Activated CD8-positive, alpha-beta memory T cell treated with anti-CD3 and anti-CD28 coated beads, Interleukin-2, amount 50 U/mL, for 1 hour (primary cell): ENCODE measurements around the gene ZBTB2.
"Not testable (repeated sequence)": the region's sequence is repeated elsewhere in the genome, so short reads cannot be mapped to it uniquely, and the experiment has no call there.

ENCODE experiments used
- DNase-seq: peaks from one replicate; pipeline ENCODE4 v3.0.0-alpha.2; 2020; ENCODE audit errors: extremely low read depth

Gene ZBTB2

DNA sequence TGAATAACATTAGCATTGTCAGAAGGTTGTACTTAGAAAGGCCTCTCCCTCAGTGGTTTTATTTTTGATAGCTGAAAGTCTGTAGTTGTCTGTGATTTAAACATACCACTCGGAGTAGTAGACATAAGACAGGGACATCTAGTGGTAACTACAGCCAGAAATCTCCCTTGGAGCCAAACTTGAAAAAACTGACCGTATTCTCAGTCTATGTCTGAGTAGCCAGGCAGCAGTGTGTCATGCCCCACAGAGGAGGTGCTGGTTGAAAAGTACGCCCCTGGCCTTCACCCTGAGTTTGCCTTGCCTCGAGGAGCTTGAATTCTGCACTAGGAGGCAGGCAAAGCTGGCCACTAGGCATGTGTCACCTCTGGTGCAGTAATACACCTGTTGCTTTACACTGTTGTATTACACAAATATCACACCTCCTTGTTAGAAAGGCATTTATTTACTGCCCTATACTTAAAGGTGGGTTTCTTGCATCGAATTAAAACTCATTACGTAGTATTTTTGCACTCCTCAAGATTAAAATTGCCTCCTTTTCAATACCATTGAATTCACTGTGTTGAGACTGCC is 20.8 kb downstream of the ZBTB2 start:
- DNase-seq = no peak

DNA sequence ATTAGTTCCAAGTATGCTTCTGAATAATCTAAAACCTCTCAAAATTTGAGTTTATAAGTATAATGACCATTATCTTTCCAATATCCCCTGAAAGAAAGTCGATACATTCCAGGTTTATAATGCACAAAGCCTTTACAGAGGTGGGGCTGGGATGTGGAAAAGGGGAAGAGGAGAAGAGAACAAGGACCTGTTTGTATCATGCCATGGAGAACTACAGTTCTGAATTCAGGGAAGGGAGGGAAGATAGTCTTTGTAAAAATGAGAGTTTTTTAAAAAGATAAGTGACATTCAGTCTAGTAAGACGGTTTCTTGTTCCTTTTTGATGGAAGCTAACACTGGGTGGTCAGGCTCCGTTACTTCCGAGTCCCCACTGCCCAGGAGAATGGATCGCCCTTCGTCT is 26.1 kb downstream of the ZBTB2 start:
- no peak for DNase-seq

- no peak for DNase-seq
Measured at GRCh38 chr6:151359486-151359885, 31.9 kb downstream of the ZBTB2 start.

DNA sequence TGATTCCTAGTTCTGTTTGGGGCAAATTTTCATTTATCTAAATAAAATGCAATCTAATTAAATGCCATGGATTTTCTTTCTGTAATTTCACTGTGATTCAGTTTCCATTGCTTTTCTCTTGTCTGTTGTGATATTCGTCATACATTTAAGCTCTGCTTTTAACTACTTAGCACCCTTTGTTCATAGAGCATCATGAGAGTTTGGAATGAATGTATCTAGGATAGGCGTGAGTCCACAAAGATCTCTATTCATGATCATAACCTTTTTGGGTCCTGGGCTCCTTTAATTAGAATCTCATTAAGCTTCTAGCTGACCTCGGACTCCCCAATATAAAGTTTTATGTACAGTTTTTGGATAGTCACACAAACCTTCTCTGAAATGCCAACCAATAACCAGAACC is 32.9 kb downstream of the ZBTB2 start:
- DNase-seq = no peak

DNA sequence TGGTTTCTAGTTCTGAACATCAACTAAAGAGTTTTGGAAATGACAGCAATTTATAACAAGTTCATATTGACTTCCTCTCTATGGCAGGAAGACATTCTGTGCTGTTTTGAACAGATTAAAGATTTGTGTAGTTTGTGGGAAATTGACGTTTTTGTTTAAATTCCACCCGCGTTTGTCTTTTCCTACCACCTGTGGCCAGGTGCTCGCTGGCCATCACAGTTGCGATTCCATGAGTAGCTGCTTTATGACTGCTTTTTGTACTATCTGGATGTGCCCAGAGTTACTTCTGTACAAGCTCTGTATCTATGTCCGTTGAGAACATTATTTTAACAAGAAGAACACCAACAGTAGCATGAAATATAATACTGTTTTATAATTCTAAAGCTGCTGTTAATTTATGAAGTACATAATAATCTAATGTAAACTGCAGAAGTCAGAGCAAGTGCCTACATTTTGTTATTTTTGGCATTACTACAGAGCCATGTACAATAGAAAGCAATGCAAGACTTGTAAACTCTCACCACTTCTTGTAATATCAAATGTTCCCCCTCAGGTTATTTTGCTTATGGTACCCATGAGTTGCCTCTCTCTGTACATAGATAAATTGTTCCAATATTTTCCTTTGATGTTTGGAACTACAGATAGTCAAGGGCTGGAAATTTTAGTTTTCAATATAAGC is 33.5 kb downstream of the ZBTB2 start:
- no peak for DNase-seq

GRCh38 chr6:151356983-151357382 is 34.4 kb downstream of the ZBTB2 start:
- not testable (repeated sequence) for DNase-seq

DNA sequence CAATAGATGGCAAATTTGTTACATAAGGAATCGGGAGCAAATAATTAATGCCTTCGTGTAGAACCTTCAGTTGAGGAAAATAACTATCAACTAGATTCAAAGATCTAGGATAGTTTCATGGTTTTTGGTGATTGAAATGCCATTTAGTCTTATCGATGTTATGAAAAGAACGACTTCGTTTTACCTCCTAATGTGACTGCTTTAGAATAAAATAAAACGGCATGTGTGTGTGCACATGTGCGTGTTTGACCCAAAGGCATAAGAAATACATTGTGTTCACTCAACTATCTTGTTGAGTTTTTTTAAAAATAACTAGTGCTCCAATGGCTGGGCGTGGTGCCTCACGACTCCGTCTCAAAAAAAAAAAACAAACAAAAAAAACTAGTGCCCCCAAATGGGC is 37.6 kb downstream of the ZBTB2 start:
- no peak for DNase-seq

DNA sequence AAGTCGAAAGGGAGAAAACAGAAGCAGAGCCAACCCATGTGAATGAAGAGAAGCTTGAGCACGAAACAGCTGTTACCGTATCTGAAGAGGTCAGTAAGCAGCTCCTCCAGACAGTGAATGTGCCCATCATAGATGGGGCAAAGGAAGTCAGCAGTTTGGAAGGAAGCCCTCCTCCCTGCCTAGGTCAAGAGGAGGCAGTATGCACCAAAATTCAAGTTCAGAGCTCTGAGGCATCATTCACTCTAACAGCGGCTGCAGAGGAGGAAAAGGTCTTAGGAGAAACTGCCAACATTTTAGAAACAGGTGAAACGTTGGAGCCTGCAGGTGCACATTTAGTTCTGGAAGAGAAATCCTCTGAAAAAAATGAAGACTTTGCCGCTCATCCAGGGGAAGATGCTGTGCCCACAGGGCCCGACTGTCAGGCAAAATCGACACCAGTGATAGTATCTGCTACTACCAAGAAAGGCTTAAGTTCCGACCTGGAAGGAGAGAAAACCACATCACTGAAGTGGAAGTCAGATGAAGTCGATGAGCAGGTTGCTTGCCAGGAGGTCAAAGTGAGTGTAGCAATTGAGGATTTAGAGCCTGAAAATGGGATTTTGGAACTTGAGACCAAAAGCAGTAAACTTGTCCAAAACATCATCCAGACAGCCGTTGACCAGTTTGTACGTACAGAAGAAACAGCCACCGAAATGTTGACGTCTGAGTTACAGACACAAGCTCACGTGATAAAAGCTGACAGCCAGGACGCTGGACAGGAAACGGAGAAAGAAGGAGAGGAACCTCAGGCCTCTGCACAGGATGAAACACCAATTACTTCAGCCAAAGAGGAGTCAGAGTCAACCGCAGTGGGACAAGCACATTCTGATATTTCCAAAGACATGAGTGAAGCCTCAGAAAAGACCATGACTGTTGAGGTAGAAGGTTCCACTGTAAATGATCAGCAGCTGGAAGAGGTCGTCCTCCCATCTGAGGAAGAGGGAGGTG is 38.7 kb downstream of the ZBTB2 start:
- DNase-seq = no peak

GRCh38 chr6:151351731-151352130 is 39.6 kb downstream of the ZBTB2 start:
- no peak for DNase-seq

DNA sequence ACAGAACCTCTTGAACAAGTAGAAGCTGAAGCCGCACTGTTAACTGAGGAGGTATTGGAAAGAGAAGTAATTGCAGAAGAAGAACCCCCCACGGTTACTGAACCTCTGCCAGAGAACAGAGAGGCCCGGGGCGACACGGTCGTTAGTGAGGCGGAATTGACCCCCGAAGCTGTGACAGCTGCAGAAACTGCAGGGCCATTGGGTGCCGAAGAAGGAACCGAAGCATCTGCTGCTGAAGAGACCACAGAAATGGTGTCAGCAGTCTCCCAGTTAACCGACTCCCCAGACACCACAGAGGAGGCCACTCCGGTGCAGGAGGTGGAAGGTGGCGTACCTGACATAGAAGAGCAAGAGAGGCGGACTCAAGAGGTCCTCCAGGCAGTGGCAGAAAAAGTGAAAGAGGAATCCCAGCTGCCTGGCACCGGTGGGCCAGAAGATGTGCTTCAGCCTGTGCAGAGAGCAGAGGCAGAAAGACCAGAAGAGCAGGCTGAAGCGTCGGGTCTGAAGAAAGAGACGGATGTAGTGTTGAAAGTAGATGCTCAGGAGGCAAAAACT is 40.1 kb downstream of the ZBTB2 start:
- no peak for DNase-seq

DNA sequence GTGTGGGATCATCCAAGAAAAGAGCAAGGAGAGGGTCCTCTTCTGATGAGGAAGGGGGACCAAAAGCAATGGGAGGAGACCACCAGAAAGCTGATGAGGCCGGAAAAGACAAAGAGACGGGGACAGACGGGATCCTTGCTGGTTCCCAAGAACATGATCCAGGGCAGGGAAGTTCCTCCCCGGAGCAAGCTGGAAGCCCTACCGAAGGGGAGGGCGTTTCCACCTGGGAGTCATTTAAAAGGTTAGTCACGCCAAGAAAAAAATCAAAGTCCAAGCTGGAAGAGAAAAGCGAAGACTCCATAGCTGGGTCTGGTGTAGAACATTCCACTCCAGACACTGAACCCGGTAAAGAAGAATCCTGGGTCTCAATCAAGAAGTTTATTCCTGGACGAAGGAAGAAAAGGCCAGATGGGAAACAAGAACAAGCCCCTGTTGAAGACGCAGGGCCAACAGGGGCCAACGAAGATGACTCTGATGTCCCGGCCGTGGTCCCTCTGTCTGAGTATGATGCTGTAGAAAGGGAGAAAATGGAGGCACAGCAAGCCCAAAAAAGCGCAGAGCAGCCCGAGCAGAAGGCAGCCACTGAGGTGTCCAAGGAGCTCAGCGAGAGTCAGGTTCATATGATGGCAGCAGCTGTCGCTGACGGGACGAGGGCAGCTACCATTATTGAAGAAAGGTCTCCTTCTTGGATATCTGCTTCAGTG is 40.8 kb downstream of the ZBTB2 start:
- DNase-seq = no peak

DNA sequence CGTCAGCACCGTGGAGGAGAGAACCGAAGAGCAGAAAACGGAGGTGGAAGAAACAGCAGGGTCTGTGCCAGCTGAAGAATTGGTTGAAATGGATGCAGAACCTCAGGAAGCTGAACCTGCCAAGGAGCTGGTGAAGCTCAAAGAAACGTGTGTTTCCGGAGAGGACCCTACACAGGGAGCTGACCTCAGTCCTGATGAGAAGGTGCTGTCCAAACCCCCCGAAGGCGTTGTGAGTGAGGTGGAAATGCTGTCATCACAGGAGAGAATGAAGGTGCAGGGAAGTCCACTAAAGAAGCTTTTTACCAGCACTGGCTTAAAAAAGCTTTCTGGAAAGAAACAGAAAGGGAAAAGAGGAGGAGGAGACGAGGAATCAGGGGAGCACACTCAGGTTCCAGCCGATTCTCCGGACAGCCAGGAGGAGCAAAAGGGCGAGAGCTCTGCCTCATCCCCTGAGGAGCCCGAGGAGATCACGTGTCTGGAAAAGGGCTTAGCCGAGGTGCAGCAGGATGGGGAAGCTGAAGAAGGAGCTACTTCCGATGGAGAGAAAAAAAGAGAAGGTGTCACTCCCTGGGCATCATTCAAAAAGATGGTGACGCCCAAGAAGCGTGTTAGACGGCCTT is 41.6 kb downstream of the ZBTB2 start:
- DNase-seq = no peak

- not testable (repeated sequence) for DNase-seq
Measured at GRCh38 chr6:151342750-151343149, 48.6 kb downstream of the ZBTB2 start.

- no peak for DNase-seq
Measured at GRCh38 chr6:151341476-151342195, 49.7 kb downstream of the ZBTB2 start.

GRCh38 chr6:151340219-151340978 is 51.0 kb downstream of the ZBTB2 start:
- no peak for DNase-seq

- DNase-seq = no peak
Measured at GRCh38 chr6:151339369-151339768, 52.0 kb downstream of the ZBTB2 start.

GRCh38 chr6:151338651-151339200 is 52.6 kb downstream of the ZBTB2 start:
- no peak for DNase-seq

GRCh38 chr6:151335930-151336329 is 55.4 kb downstream of the ZBTB2 start:
- DNase-seq = no peak

DNA sequence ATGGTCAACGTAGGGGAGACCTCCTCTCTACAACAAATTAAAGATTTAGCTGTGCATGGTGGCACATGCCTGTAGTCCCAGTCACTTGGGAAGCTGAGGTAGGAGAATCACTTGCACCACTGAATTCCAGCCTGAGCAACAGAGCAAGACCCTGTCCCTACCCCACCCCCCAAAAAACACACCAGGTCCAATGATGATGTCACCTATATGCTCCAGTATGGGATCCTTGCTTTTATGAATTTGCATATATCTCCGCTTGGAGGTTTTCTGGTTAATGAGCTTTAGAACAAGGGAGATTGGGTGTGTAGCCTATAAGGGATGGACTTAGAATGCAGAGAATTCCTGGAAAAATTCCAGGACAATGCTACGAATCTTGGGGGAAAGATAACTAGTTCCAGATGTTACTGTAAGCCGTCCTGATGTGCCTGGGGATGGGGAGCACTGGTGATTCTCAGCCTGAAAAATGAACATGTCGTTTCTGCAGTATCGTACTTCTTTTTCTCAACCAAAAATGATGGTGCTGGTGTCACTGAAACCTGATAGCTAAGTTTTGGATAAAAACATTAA is 61.1 kb downstream of the ZBTB2 start:
- DNase-seq = no peak
